Measurements from ENCODE around the gene TMTC2.

Gene TMTC2

DNA sequence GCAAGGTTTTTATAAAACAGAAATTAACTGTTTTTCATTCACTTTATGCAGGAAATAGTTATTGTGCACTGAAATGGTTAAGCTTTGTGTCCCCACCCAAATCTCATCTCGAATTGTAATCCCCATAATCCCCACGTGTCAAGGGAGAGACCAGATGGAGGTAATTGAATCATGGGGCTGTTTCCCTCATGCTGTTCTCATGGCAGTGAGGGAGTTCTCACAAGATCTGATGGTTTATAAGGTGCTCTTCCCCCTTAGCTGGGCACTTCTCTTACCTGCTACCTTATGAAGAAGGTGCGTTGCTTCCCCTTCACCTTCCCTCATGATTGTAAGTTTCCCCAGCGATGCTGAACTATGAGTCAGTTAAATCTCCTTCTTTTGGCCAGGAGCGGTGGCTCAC, 123.9 kb downstream of the TMTC2 start:
- TF ChIP-seq YY1 (IDR thresholded peaks at IDR 0.05; ENCODE audit: low read depth) = no peak
- TF ChIP-seq TCF12 (IDR thresholded peaks at IDR 0.05; ENCODE audit: low read depth) = no peak

- no peak for TF ChIP-seq YY1 (IDR thresholded peaks at IDR 0.05; ENCODE audit: low read depth)
- TF ChIP-seq EGR1 (IDR thresholded peaks at IDR 0.05) = no peak
- no peak for TF ChIP-seq USF1 (IDR thresholded peaks at IDR 0.05)
- TF ChIP-seq RAD21 (IDR thresholded peaks at IDR 0.05; ENCODE audit: low read depth) = no peak
Observed at GRCh38 chr12:82817368-82817767, 130.7 kb downstream of the TMTC2 start.

- no peak for TF ChIP-seq EP300 (IDR thresholded peaks at IDR 0.05; ENCODE audit: borderline replicate concordance)
- no peak for TF ChIP-seq FOXM1 (IDR thresholded peaks at IDR 0.05; ENCODE audit: borderline replicate concordance, low read depth)
- TF ChIP-seq REST (IDR thresholded peaks at IDR 0.05; ENCODE audit: low read depth) = no peak
- TF ChIP-seq TAF1 (IDR thresholded peaks at IDR 0.05; ENCODE audit: low read depth) = no peak
- no peak for TF ChIP-seq TCF12 (IDR thresholded peaks at IDR 0.05; ENCODE audit: low read depth)
- TF ChIP-seq YY1 (IDR thresholded peaks at IDR 0.05; ENCODE audit: low read depth) = no peak
Observed at GRCh38 chr12:82818271-82819035, 131.7 kb downstream of the TMTC2 start.

- no peak for TF ChIP-seq ZBTB7A (IDR thresholded peaks at IDR 0.05; ENCODE audit: low read depth)
- TF ChIP-seq EGR1 (IDR thresholded peaks at IDR 0.05) = no peak
- TF ChIP-seq TCF12 (IDR thresholded peaks at IDR 0.05; ENCODE audit: low read depth) = no peak
- no peak for TF ChIP-seq NFIC (IDR thresholded peaks at IDR 0.05)
- TF ChIP-seq CREB1 (IDR thresholded peaks at IDR 0.05; ENCODE audit: low read depth) = no peak
- TF ChIP-seq MAX (IDR thresholded peaks at IDR 0.05) = no peak
- TF ChIP-seq TEAD4 (IDR thresholded peaks at IDR 0.05) = no peak
- TF ChIP-seq CEBPB (IDR thresholded peaks at IDR 0.05) = no peak
- TF ChIP-seq TAF1 (IDR thresholded peaks at IDR 0.05; ENCODE audit: low read depth) = no peak
- TF ChIP-seq YY1 (IDR thresholded peaks at IDR 0.05; ENCODE audit: low read depth) = no peak
- TF ChIP-seq RAD21 (IDR thresholded peaks at IDR 0.05; ENCODE audit: low read depth) = no peak
- no peak for TF ChIP-seq FOXM1 (IDR thresholded peaks at IDR 0.05; ENCODE audit: borderline replicate concordance, low read depth)
- TF ChIP-seq EP300 (IDR thresholded peaks at IDR 0.05; ENCODE audit: borderline replicate concordance) = no peak
- no peak for TF ChIP-seq USF1 (IDR thresholded peaks at IDR 0.05)
- TF ChIP-seq REST (IDR thresholded peaks at IDR 0.05; ENCODE audit: low read depth) = no peak
Observed at GRCh38 chr12:82826505-82826904, 139.8 kb downstream of the TMTC2 start.

DNA sequence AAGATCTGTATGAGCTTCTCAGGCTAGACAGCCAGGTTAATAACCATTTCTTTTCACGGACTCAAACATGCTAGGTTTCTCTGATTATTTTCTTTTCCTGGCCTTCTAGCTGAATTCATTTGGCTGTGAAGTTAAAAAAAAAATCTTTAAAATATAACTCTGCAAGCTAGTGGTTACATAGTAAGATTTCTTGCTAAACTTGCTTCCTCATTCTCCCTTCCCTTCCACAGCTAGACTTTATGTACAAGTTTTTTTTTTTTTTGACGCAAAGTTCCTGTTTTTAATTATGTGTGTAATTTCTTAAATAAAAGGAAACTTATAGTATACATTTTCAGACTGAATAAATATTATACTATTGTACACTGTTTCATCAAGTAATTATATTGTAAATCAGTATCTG, 145.4 kb downstream of the TMTC2 start:
- no peak for TF ChIP-seq CREB1 (IDR thresholded peaks at IDR 0.05; ENCODE audit: low read depth)
- no peak for TF ChIP-seq TEAD4 (IDR thresholded peaks at IDR 0.05)
- TF ChIP-seq TAF1 (IDR thresholded peaks at IDR 0.05; ENCODE audit: low read depth) = no peak
- no peak for TF ChIP-seq NFIC (IDR thresholded peaks at IDR 0.05)
- TF ChIP-seq REST (IDR thresholded peaks at IDR 0.05; ENCODE audit: low read depth) = no peak
- TF ChIP-seq ZBTB7A (IDR thresholded peaks at IDR 0.05; ENCODE audit: low read depth) = no peak
- no peak for TF ChIP-seq TCF12 (IDR thresholded peaks at IDR 0.05; ENCODE audit: low read depth)
- no peak for TF ChIP-seq USF1 (IDR thresholded peaks at IDR 0.05)
- TF ChIP-seq MAX (IDR thresholded peaks at IDR 0.05) = no peak
- no peak for TF ChIP-seq EP300 (IDR thresholded peaks at IDR 0.05; ENCODE audit: borderline replicate concordance)
- no peak for TF ChIP-seq RAD21 (IDR thresholded peaks at IDR 0.05; ENCODE audit: low read depth)
- no peak for TF ChIP-seq YY1 (IDR thresholded peaks at IDR 0.05; ENCODE audit: low read depth)
- no peak for TF ChIP-seq CEBPB (IDR thresholded peaks at IDR 0.05)
- no peak for TF ChIP-seq EGR1 (IDR thresholded peaks at IDR 0.05)
